Fibroblast of pulmonary artery (primary cell): ENCODE measurements around the gene STMN3.

ENCODE experiments used
- DNase-seq: peaks from one replicate; pipeline ENCODE4 v3.0.0-alpha.2; 2010; ENCODE audit warnings: low read depth
- H3K4me3 ChIP-seq: replicated peaks from 2 replicates; pipeline ENCODE4 v1.5.1; 2011; ENCODE audit warnings: low read depth, mild to moderate bottlenecking, control low read depth, low read length, moderate library complexity
- CTCF ChIP-seq: IDR thresholded peaks from 2 replicates; pipeline ENCODE4 v1.5.1; 2011; ENCODE audit warnings: mild to moderate bottlenecking, control low read depth, low read length, inconsistent platforms; ENCODE audit errors: missing control alignments

Gene STMN3

GRCh38 chr20:63686492-63687321, 33.5 kb upstream of the STMN3 start:
- no peak overlapping the region for H3K4me3 ChIP-seq
- no peak for TF ChIP-seq CTCF
- peak; percentile 90 for DNase-seq

- no peak for DNase-seq
- H3K4me3 ChIP-seq = no peak overlapping the region
- no peak for TF ChIP-seq CTCF
These were observed 32.9 kb upstream of the STMN3 start for GRCh38 chr20:63686094-63686491.

- no peak for DNase-seq
- TF ChIP-seq CTCF = no peak
- no peak overlapping the region for H3K4me3 ChIP-seq
These were observed 32.2 kb upstream of the STMN3 start for GRCh38 chr20:63685269-63686026.

GRCh38 chr20:63682384-63683139, 29.3 kb upstream of the STMN3 start:
- DNase-seq = peak; percentile 98
- TF ChIP-seq CTCF = no peak
- H3K4me3 ChIP-seq = no peak overlapping the region

GRCh38 chr20:63681609-63682142, 28.5 kb upstream of the STMN3 start:
- H3K4me3 ChIP-seq = no peak overlapping the region
- DNase-seq = no peak
- TF ChIP-seq CTCF = no peak

- no peak overlapping the region for H3K4me3 ChIP-seq
- DNase-seq = no peak
- TF ChIP-seq CTCF = no peak
These were observed 27.8 kb upstream of the STMN3 start for GRCh38 chr20:63680857-63681608.
